Nephron (organoid): ENCODE data around the gene LSAMP.
A peak's percentile ranks its signal among the peaks of the same experiment; 100 is the strongest.

Experiments
- H3K27ac Mint-ChIP-seq, 3 experiments: 2 replicates each; pipeline ENCODE4 v1.8.0; 2020; ENCODE audit warnings: mixed read lengths in 3 of 3, mild to moderate bottlenecking in 2 of 3, moderate library complexity in 1 of 3
- H3K27me3 Mint-ChIP-seq: 2 replicates; pipeline ENCODE4 v1.8.0; 2021; ENCODE audit warnings: low read depth, mild to moderate bottlenecking, moderate library complexity, mixed read lengths
- H3K36me3 Mint-ChIP-seq: 2 replicates; pipeline ENCODE4 v1.8.0; 2020; ENCODE audit warnings: low read depth, mixed read lengths
- H3K4me1 Mint-ChIP-seq: 2 replicates; pipeline ENCODE4 v1.8.0; 2020; ENCODE audit warnings: mixed read lengths
- H3K4me3 Mint-ChIP-seq, 3 experiments: 2 replicates each; pipeline ENCODE4 v1.8.0; 2020; ENCODE audit warnings: mild to moderate bottlenecking in 3 of 3, mixed read lengths in 3 of 3, moderate library complexity in 2 of 3
- H3K9me3 Mint-ChIP-seq: 2 replicates; pipeline ENCODE4 v1.8.0; 2020; ENCODE audit warnings: mixed read lengths
- TF ChIP-seq, protein P1 (sequence below), 3 experiments: fragments of 200-600 bp; sonication (generic); IDR thresholded peaks; one replicate each; pipeline ENCODE4 v1.5.0; 2021; ENCODE audit warnings: antibody characterized with exemption in 3 of 3; ENCODE audit not compliant: unreplicated experiment in 3 of 3

Gene LSAMP

DNA sequence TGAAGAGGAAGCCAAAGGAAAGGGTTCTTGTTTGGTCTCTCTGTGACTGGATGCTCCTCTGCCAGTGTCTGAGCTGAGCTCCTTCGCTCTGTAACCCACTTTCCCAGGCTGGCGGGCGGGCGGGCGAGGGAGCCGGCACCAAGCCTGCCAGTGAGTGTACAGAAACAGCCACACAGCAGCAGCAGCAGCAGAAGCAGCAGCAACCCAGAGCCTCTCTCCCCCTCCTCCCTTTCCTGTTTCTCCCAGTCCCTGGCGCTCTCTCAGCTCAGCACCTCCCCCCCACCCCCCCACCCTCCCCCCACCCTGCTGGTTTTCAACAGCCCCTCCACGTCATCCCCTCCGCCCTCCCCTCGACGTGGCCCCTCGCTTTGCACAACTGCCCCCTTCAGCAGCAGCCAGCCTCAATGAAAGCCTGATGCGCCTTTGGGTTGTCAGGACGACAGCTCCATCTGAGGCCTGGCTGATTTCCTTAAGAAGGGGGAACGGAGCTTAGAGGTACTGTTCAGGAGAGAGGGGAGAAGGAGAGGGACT is at the start of gene LSAMP:
LSAMP (minus strand) TSS at position 177 of the 531 bp plus-strand sequence.
- Mint-ChIP-seq H3K9me3 (no peaks in the 10 kb centered on the region), H3K27ac (peak within 1 kb of the TSS; percentile 51 to 84 (median 75)), H3K4me3 (peak within 1 kb of the TSS; percentile 86 to 91 (median 88)), H3K36me3 (no peaks in the 10 kb centered on the region), H3K27me3 (peaks cover 14% of the 10 kb centered on the region), H3K4me1 (peaks cover 56% of the 10 kb centered on the region)
- TF ChIP-seq, protein P1, sequence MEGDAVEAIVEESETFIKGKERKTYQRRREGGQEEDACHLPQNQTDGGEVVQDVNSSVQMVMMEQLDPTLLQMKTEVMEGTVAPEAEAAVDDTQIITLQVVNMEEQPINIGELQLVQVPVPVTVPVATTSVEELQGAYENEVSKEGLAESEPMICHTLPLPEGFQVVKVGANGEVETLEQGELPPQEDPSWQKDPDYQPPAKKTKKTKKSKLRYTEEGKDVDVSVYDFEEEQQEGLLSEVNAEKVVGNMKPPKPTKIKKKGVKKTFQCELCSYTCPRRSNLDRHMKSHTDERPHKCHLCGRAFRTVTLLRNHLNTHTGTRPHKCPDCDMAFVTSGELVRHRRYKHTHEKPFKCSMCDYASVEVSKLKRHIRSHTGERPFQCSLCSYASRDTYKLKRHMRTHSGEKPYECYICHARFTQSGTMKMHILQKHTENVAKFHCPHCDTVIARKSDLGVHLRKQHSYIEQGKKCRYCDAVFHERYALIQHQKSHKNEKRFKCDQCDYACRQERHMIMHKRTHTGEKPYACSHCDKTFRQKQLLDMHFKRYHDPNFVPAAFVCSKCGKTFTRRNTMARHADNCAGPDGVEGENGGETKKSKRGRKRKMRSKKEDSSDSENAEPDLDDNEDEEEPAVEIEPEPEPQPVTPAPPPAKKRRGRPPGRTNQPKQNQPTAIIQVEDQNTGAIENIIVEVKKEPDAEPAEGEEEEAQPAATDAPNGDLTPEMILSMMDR (IDR thresholded peaks at IDR 0.05; ENCODE audit: unreplicated experiment in 3 of 3) = no peak

DNA sequence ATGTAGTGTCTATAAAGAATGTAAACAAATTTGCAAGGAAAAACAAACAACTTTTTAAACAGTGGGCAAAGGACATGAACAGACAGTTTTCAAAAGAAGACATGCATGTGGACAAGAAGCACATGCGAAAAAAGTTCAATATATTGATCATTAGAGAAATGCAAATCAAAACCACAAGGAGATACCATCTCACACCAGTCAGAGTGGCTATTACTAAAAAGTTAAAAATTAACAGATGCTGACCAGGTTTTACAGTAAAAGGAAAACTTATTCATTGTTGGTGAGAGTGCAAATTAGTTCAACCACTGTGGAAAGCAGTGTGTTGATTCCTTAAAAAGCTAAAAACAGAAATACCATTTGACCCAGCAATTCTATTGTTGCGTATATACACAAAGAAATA is 47.1 kb upstream of the LSAMP start:
- Mint-ChIP-seq H3K27me3 (no peaks in the 10 kb centered on the region), H3K4me3 (no peak overlapping the region), H3K27ac (no peak overlapping the region), H3K9me3 (peaks cover 7% of the 10 kb centered on the region), H3K4me1 (no peaks in the 10 kb centered on the region), H3K36me3 (no peaks in the 10 kb centered on the region)
- TF ChIP-seq, protein P1 (IDR thresholded peaks at IDR 0.05; ENCODE audit: unreplicated experiment in 3 of 3) = no peak

DNA sequence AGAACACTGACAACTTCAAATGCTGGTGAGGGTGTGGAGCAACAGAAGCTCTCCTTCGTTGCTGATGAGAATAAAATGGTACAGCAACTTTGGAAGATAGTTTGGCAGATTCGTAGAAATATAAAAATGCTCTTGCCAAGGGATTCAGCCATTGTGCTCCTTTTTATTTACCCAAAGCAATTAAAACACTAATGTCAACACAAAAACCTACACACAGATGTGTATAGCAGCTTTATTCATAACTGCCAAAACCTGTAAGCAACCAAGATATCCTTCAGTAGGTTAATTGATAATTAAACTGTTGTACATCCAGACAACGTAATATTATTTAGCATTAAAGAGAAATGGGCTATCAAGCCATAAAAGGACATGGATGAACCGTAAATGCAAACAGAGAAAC is 37.8 kb upstream of the LSAMP start:
- peaks cover 22% of the 10 kb centered on the region for H3K9me3 Mint-ChIP-seq
- no peaks in the 10 kb centered on the region for H3K4me1 Mint-ChIP-seq
- peaks cover 3% of the 10 kb centered on the region for H3K36me3 Mint-ChIP-seq
- TF ChIP-seq, protein P1 (IDR thresholded peaks at IDR 0.05; ENCODE audit: unreplicated experiment in 3 of 3) = no peak
- H3K27ac Mint-ChIP-seq = no peak overlapping the region
- H3K4me3 Mint-ChIP-seq = no peak overlapping the region
- peaks cover 5% of the 10 kb centered on the region for H3K27me3 Mint-ChIP-seq

DNA sequence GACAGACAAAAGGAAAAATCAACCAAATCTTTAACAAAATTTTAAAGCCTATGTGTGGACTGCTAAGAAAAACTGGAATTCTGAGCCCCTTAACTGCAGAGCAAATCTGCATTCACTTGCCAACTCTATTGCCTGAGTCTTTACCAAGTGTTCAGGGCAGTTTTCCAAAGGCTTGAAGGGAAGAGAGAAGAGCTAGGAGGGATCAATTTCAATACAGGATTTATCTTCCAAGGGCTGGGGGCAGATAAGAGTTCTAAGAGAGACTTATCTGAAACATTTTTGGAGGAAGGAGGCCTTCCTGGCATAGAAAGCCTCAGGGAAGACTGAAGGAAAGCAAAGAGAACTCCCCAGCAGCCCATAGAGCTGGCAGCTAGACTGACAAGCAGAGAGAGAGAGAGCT is 31.4 kb upstream of the LSAMP start:
- H3K9me3 Mint-ChIP-seq = peaks cover 29% of the 10 kb centered on the region
- H3K27ac Mint-ChIP-seq = no peak overlapping the region
- peaks cover 29% of the 10 kb centered on the region for H3K4me1 Mint-ChIP-seq
- no peak overlapping the region for H3K4me3 Mint-ChIP-seq
- H3K36me3 Mint-ChIP-seq = peaks cover 5% of the 10 kb centered on the region
- H3K27me3 Mint-ChIP-seq = no peaks in the 10 kb centered on the region
- TF ChIP-seq, protein P1 (IDR thresholded peaks at IDR 0.05; ENCODE audit: unreplicated experiment in 3 of 3) = no peak

DNA sequence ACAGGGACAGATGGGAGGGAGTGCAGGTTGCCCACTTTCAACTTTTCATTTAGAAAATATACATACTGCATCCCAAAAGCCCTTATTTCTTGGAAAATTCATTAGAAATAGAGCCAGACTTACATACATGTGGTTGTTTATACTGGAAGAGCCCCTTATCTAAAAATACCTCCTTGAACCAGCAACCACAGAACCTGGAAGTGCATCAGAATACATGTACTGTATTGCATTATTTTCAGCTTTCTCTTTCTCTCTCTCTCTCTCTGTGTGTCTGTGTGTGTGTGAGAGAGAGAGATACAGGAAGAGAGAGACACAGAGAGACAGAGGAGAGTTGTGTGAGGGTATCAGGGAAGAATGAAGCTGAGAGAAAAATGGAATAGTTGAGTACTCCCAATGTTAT is 29.5 kb upstream of the LSAMP start:
- H3K4me3 Mint-ChIP-seq = no peak overlapping the region
- peaks cover 22% of the 10 kb centered on the region for H3K9me3 Mint-ChIP-seq
- no peaks in the 10 kb centered on the region for H3K27me3 Mint-ChIP-seq
- H3K4me1 Mint-ChIP-seq = peaks cover 29% of the 10 kb centered on the region
- TF ChIP-seq, protein P1 (IDR thresholded peaks at IDR 0.05; ENCODE audit: unreplicated experiment in 3 of 3) = no peak
- peak overlapping the region; percentile 30 to 52 (median 52) for H3K27ac Mint-ChIP-seq
- peaks cover 5% of the 10 kb centered on the region for H3K36me3 Mint-ChIP-seq

DNA sequence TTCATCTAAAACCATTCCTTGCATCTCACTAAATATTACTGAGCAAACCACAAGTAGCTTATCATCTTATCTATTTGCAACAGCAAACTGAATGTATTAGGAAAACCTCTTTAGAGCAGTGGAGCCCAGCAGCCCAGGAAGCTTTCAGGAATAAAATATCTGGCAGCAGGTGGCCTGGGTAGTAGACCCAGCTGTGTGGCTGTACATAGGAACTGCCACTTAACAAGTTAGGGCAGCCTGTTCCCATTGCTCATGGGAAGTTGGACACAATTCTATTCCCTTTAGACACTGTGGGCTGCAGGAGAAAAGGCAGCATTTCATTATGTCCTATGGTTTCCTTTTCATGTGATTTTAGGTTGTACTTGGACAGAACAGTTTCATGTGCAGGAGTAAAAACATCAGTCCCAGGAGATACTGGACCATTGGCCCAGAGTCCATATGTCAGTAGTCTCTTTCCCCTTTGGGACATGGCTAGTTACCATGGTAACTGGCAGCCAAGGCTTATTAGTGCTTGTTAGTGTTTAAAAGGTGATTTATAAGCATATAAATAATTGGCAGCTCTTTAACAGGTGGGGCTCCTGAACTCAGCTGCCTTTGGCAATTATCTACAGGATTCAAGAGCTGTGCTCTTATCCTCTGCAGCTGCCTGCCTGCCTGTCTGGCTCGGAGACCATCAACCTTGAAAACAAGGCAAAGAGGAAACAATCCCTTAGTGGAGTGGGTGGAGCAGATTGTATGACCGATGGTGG is 28.9 kb upstream of the LSAMP start:
- TF ChIP-seq, protein P1 (IDR thresholded peaks at IDR 0.05; ENCODE audit: unreplicated experiment in 3 of 3) = no peak
- Mint-ChIP-seq H3K27me3 (peaks cover under 1% of the 10 kb centered on the region), H3K4me1 (peaks cover 29% of the 10 kb centered on the region), H3K27ac (peak overlapping the region in 2 of 3 experiments; percentile 52), H3K36me3 (peaks cover 5% of the 10 kb centered on the region), H3K9me3 (peaks cover 17% of the 10 kb centered on the region), H3K4me3 (no peak overlapping the region)
